Sciatic nerve (tissue), 2 donors: ENCODE results near the gene HAUS7. TPM values are rescaled to one million over a fixed set of nuclear protein-coding genes. Genes with fewer than 3 reads are reported as not detected.

ENCODE experiments used
- ATAC-seq: fragments of 200-7000 bp; cut with Tn5 transposase; one replicate; pipeline ENCODE4 v1.9.1; 2020; ENCODE audit warnings: mild to moderate bottlenecking, moderate library complexity
- DNase-seq: peaks from one replicate; pipeline ENCODE4 v3.0.0-alpha.2; 2020; ENCODE audit warnings: low spot score
- intact Hi-C: fragments of 100-400 bp; cut with DNase I; formaldehyde crosslinking; loops from one replicate; pipeline ENCODE4 v1.14.2; 2022
- total RNA-seq: library from RNA; stranded (reverse); fragmentation: NEBNext Ultra II Directional; extraction: Animal tissue kit (Norgen Biotek cat#: 25700); gene quantifications from one replicate; pipeline ENCODE4 v1.2.1, GENCODE V29; 2021
- donor health status: DM: no; HTN: no; CAD: no.
- donor health status: DM: no; HTN: no; CAD: no.

HAUS7 gene
- total RNA-seq, 1 donor from 2014 or later = 31.4 TPM

- ATAC-seq = no peak
- intact Hi-C loops = no loop called here
Observed at GRCh38 chrX:153501530-153501929, 31.2 kb upstream of the HAUS7 start.

DNA sequence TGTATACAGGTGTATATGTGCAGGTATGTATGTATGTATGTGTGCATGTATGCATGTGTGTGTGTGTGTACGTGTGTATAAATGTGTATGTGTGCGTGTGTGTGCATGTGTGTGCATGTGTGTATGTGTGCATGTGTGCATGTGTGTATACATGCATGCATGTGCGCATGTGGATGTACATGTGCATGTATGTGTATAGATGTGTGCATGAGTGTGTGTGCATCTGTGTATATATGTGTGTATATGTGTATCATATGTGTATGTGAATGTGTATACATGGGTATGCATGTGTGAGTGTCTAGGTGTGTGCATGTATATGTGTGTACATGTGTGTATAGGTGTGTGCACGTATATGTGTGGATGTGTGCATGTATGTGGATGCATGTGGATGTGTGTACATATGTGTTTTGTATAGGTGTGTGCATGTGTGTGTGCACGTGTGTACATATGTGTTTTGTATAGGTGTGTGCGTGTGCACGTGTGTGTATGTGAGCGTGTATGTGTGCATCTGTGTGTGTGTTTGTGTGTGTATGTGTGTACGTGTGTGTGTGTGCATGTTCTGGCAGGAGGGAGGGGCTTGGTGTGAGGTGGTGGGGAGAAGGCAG, 30.4 kb upstream of the HAUS7 start:
- no peak for DNase-seq
- intact Hi-C loops = no loop called here

More at GRCh38 chrX:153501530-153501929, 31.2 kb upstream of the HAUS7 start:
- DNase-seq = no peak

GRCh38 chrX:153499876-153500275, 29.5 kb upstream of the HAUS7 start:
- DNase-seq (no peak), ATAC-seq (no peak)
- intact Hi-C loops = no loop called here

More for the DNA sequence above, 30.4 kb upstream of the HAUS7 start:
- ATAC-seq = no peak

DNA sequence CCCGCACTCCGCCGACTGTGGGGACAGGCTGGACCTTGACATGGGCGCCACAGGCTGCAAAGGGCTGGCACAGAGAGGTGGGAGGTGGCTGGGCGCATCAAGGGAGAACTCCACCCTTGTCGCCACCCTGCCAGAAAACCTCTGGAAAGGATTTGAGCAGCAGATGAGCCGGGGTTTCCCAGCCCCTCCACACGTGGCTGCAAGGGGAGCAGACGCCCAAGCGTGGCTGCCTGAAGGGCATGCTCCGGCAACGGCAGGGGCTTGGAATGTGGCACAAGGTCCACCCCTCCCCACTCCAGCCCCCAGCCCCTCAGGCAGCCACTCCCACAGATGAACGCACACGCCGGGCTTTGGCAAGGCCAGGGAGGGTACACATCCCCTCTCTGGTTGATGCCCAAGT, 29.0 kb upstream of the HAUS7 start:
- no peak for DNase-seq
- no peak for ATAC-seq
- intact Hi-C loops = no loop called here

GRCh38 chrX:153498453-153498852, 28.1 kb upstream of the HAUS7 start:
- no peak for DNase-seq
- intact Hi-C loops = no loop called here
- no peak for ATAC-seq

DNA sequence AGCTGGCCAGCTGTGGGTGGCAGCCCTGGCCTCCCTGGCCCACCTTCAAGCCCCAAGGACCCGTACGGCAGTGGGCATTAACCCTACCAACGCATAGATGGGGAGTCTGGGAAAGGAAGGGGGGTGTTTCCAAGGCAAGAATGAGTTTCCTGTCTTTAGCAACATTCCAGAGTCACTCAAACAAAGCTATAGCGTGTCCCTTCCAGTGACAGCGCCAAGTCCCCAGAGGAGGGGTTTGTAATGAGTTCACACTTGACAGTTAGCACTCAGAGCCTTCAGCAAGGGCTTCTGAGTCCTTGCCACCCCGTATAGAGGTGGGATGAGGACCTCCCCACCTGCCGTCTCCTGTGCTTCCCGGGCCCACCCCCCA, 26.2 kb upstream of the HAUS7 start:
- ATAC-seq (no peak), DNase-seq (no peak)
- intact Hi-C loops = no loop called here

DNA sequence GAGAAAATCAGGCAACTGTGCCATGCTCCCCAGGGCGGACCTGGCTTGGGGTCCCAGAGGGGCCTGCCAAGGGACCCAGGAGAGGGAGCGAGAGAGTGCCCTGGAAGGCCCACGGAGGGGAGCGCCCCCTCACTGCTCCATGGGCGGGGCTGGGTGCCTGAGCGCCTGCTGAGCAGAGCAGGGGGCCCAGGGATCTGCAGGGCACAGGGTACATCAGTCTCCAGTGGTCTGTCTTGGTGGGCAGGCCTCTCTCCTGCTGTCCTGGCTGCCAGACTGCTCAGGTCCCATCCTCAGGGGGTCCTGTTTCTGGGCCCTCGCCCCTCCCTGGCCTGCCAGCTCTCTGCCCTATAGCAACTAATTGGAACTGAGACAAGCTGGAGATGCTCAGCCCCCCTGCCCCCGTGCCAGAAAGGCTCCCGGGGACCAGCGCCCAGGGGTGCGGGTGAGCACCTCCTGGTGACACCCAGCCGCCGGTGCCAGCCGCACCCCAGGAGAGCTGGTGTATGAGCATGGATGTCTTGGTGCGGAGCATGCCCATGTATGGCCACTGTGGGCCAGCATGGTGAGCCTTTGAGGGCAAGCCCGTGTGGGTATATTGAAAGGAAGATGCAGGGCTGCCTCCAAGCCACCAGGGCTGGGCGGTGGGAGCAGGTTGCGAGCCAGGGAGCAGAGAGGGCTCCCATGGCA, 25.7 kb upstream of the HAUS7 start:
- DNase-seq = no peak
- intact Hi-C loops = no loop called here
- no peak for ATAC-seq

GRCh38 chrX:153495362-153495751, 25.0 kb upstream of the HAUS7 start:
- intact Hi-C loops = no loop called here
- DNase-seq (no peak), ATAC-seq (peak; percentile 52)

DNA sequence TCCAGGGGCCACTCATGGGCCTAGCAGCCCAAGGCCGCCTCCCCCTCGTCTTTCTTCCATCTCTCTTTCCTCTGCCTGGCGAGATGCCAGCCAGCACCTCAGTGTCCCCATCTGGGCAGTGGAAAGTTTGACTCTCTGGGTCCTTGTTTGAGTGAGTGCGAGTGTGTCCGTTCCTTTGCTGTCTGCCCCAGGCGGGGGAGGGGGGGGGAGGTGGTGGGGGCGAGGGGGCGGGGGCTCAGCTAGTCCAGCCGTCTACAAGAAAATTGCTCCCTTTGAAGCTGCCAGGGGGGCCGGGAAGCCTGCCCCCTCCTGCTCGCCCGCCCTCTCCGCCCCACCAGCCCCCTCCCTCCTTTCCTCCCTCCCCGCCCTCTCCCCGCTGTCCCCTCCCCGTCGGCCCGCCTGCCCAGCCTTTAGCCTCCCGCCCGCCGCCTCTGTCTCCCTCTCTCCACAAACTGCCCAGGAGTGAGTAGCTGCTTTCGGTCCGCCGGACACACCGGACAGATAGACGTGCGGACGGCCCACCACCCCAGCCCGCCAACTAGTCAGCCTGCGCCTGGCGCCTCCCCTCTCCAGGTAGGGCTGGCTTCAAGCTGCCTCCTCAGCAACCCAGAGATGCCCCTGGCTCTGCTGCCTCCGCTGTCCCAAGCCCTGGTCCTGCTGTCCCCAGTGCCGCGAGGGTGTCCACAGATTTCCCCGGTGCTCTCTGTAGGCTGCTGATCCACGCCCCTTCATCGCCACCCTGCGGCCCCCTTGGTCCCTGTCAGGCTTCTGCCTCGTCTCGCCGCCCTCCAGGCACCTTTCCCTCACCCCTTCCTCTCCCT, 24.4 kb upstream of the HAUS7 start, which contains the start of gene BGN:
BGN (plus strand) TSS at position 440 of the 821 bp plus-strand sequence. CDS start 9,652 bp downstream, outside the sequence.
- peak; percentile 67 for ATAC-seq
- intact Hi-C loops = no loop called here
- DNase-seq = peak; percentile 75

DNA sequence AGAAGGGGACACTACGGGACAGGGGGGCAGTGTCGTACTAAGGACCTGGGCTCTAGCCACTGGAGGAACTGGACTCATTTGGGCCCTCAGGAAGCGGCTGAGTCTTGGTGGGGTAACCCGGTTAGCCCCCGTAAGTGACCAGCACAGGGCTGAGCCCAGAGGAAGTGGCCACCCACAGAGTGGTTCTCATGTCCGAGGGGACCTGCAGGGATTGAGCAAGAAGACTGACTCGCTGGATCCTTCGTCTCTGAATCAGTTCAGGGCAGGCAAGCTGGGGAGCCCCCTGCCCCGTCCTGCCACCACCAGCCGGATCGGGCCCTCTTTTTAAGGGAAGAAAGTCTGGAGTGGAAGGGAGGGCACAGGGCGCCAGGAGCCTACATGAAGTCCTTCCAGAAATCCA, 23.7 kb upstream of the HAUS7 start:
- no peak for DNase-seq
- intact Hi-C loops = no loop called here
- ATAC-seq = peak; percentile 55

GRCh38 chrX:153493085-153493484, 22.7 kb upstream of the HAUS7 start:
- intact Hi-C loops = no loop called here
- ATAC-seq = no peak
- DNase-seq = no peak

GRCh38 chrX:153492543-153492942, 22.2 kb upstream of the HAUS7 start:
- DNase-seq (no peak), ATAC-seq (no peak)
- intact Hi-C loops = no loop called here

GRCh38 chrX:153491918-153492317, 21.5 kb upstream of the HAUS7 start:
- intact Hi-C loops = no loop called here
- DNase-seq = no peak

GRCh38 chrX:153491351-153491914, 21.1 kb upstream of the HAUS7 start:
- no peak for ATAC-seq
- intact Hi-C loops = no loop called here
- DNase-seq = no peak

More at GRCh38 chrX:153491918-153492317, 21.5 kb upstream of the HAUS7 start:
- no peak for ATAC-seq

- intact Hi-C loops = no loop called here
- ATAC-seq = no peak
- DNase-seq = no peak
Observed at GRCh38 chrX:153490217-153490930, 20.0 kb upstream of the HAUS7 start.

- intact Hi-C loops = no loop called here
- ATAC-seq = peak; percentile 55
- no peak for DNase-seq
Observed at GRCh38 chrX:153488231-153488914, 18.0 kb upstream of the HAUS7 start.

DNA sequence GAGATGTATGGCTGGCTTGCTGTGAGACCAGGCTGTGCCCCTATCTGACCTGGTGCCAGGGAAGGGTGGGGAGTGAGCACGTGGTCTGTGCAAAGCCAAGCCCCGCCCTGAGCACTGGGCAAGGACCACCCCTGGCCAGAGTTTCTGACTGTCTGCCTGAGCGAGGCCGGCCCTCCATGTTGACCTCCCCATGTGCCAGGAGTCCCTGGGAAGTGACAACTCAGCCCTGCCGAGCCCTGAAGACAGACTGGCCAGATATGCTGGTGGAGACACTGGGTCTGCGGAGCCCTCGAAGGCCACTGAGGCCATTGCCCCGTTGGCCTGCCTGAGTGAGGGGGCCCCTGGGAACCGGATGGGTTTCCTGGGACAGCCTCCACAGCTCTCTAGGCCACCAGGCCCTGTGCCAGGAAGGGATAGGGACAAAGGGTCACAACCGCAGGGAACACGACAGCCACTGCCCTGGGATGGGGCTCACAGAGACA, 17.3 kb upstream of the HAUS7 start:
- ATAC-seq = peak; percentile 21
- intact Hi-C loops = no loop called here
- no peak for DNase-seq

- DNase-seq (no peak), ATAC-seq (no peak)
- intact Hi-C loops = no loop called here
Observed at GRCh38 chrX:153486171-153486570, 15.8 kb upstream of the HAUS7 start.
